ENCODE results near the gene NCOA6.
A peak's percentile ranks its signal among the peaks of the same experiment; 100 is the strongest.

Gene NCOA6

GRCh38 chr20:34689486-34689885, 136.0 kb downstream of the NCOA6 start:
- DNase-seq = no peak

GRCh38 chr20:34683667-34684066, 141.8 kb downstream of the NCOA6 start:
- intact Hi-C loops (cut with DNase I) = no loop called here
- DNase-seq = no peak

More at GRCh38 chr20:34689486-34689885, 136.0 kb downstream of the NCOA6 start:
- intact Hi-C loops (cut with DNase I) = no loop called here

DNA sequence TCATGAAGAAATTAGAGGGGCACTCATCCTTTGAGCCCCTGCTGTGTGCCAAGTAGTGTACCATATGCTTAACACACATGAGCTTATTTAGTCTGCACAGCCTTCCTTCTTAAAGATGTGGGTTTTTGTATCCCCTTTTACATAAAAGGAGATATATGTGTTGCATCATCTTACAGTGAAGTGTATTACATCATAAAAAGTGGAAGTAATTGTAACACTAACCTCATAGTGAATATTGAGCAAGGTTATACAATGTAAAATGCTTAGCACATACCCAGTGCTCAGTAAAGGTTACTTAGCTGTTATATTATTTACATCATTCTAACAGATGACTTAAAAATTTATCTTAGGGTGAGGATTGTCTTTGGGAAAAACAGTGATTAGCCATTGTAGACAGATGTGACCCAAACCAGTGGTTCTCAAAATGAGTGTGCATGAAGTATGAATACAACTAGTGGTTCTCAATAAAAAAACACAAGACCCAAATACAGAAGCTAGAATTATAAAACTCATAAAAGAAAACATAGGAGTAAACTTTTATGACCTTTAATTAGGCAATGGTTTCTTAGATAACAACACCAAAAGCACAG, 144.8 kb downstream of the NCOA6 start:
- no peak for DNase-seq
- intact Hi-C loops (cut with DNase I) = no loop called here

- intact Hi-C loops (cut with DNase I) = no loop called here
Observed at GRCh38 chr20:34676642-34677373, 148.6 kb downstream of the NCOA6 start, which contains the start of gene PIGU. TSS of gene PIGU (minus strand) at chr20:34677092. CDS start at chr20:34677085, 7 bp downstream.

DNA sequence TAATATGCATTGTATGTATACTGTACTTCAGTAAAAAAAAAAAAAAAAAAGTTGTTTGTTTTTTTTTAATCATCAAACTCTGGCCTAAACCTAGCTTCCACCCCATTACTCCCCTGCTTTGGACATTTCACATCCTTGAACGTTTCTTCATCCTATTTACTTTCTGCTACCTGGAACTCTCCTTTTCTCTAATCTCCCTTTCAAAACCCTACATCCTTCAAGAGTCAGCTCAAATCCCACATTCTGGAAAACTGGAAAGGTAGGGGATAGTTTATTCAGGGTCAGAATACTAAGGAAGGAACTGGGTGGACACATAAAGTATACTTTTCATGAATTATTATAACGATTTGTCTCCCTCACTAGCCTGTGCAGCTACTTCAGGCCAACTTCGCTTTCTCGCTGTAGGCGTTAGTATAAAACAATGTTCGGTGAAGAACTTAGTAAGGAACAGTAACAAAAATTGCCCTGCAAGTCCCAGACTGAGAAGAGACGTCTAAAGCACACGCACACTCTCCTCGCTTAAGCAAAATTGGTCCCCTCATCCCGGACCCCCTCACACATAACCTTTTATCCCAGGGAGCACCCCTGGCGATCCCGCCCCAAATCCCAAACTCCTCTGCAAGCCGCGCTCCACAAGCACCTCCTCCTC, 149.3 kb downstream of the NCOA6 start:
- intact Hi-C loops (cut with DNase I) = no loop called here
- no peak for DNase-seq

More at GRCh38 chr20:34676642-34677373, 148.6 kb downstream of the NCOA6 start, which contains the start of gene PIGU:
- DNase-seq = peak; percentile 93 to 99 (median 97)

- DNase-seq = no peak
- intact Hi-C loops (cut with DNase I) = no loop called here
Observed at GRCh38 chr20:34675561-34675960, 149.9 kb downstream of the NCOA6 start.

DNA sequence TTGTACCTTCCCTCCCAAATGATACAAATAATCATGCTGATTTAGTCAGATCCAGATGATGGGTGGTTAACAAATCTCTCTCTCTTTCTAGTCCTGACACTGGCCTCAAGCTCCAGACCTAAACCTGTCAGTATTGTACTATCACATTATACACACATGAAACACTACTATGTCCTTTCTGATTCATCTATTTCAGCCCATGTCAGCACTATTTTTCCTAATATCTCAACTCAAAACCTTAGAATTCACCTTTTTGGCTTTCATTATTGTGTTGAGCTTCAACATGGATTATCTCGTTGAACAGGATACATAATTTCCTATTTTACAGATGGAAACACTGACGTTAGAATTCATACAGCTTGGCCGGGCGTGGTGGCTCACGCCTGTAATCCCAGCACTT, 152.0 kb downstream of the NCOA6 start:
- intact Hi-C loops (cut with DNase I) = no loop called here
- DNase-seq = no peak

- DNase-seq = no peak
- intact Hi-C loops (cut with DNase I) = no loop called here
Observed at GRCh38 chr20:34669094-34669493, 156.4 kb downstream of the NCOA6 start.
